Measurements from ENCODE around the gene NHLRC3. TPM values are rescaled to one million over a fixed set of nuclear protein-coding genes. Genes with fewer than 3 reads are reported as not detected.

The NHLRC3 gene
- total RNA-seq, 2 donors from 2014 or later, result 10.1 to 17.8 TPM

DNA sequence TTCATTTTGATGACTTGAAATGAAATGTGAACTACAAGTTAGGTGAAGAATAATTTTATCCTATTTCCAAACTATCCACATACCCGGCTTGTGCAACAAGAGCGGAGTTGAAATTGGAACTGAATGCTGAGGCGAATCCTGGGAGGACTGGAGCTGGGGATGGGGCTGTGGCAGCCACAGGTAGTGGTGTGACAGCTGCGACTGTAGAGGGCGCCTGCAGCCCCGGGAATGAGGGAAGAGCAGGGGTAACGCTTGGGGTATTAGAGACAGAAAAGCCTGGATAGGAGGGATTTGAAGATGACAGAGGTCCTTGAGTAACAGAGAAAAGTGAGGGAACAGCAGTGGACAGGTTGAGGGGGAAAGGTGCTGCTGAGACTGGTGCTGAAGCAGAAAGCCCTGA, 25.6 kb upstream of the NHLRC3 start:
- H3K36me3 ChIP-seq, result peaks cover 0 to 14% of the 10 kb centered on the region in 2 donors
- H3K27ac ChIP-seq, result no peak overlapping the region
- no peaks in the 10 kb centered on the region for H3K4me1 ChIP-seq (replicated peaks)
- no peak overlapping the region for H3K4me3 ChIP-seq
- H3K9me3 ChIP-seq, result no peaks in the 10 kb centered on the region
- TF ChIP-seq, protein P1, sequence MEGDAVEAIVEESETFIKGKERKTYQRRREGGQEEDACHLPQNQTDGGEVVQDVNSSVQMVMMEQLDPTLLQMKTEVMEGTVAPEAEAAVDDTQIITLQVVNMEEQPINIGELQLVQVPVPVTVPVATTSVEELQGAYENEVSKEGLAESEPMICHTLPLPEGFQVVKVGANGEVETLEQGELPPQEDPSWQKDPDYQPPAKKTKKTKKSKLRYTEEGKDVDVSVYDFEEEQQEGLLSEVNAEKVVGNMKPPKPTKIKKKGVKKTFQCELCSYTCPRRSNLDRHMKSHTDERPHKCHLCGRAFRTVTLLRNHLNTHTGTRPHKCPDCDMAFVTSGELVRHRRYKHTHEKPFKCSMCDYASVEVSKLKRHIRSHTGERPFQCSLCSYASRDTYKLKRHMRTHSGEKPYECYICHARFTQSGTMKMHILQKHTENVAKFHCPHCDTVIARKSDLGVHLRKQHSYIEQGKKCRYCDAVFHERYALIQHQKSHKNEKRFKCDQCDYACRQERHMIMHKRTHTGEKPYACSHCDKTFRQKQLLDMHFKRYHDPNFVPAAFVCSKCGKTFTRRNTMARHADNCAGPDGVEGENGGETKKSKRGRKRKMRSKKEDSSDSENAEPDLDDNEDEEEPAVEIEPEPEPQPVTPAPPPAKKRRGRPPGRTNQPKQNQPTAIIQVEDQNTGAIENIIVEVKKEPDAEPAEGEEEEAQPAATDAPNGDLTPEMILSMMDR (IDR thresholded peaks at IDR 0.05), result no peak
- TF ChIP-seq POLR2AphosphoS5 (IDR thresholded peaks at IDR 0.05), result no peak
- no peak for TF ChIP-seq POLR2A (IDR thresholded peaks at IDR 0.05)
- intact Hi-C loops (cut with DNase I), result no loop called here
- no peaks in the 10 kb centered on the region for H3K27me3 ChIP-seq (replicated peaks; ENCODE audit: insufficient read depth)
- 77% methylated on average over 7 of the region's 7 CpGs for WGBS
- no peak for DNase-seq (ENCODE audit: low spot score)

DNA sequence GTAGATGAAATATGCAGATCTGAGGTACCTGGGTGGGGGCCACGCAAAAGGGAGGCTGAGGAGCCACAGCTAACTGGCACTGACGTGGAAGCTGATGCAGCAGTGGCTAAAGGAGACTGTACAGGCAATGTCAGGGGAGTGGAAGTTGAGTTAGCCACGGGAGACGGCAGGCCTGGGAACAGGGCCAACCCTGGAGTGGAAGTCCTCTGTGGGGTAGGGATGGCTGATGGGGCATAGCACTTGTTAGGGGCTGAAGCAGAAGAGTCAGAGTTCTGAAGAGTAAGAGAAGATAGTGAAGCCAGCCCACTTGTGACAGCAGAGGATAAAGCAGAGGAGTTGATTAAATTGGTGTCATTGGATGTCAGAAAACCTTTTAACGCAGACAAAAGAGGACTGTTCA, 24.8 kb upstream of the NHLRC3 start:
- Histone ChIP-seq H3K36me3 (peaks cover 0 to 14% of the 10 kb centered on the region in 2 donors), H3K4me3 (no peak overlapping the region), H3K27me3 (replicated peaks; ENCODE audit: insufficient read depth) (no peaks in the 10 kb centered on the region), H3K27ac (no peak overlapping the region), H3K9me3 (no peaks in the 10 kb centered on the region), H3K4me1 (replicated peaks) (no peaks in the 10 kb centered on the region)
- DNase-seq (ENCODE audit: low spot score), result no peak
- TF ChIP-seq POLR2AphosphoS5 (IDR thresholded peaks at IDR 0.05), result no peak
- no peak for TF ChIP-seq POLR2A (IDR thresholded peaks at IDR 0.05)
- TF ChIP-seq, protein P1 (IDR thresholded peaks at IDR 0.05), result no peak
- WGBS, result 88% methylated on average over 5 of the region's 5 CpGs
- intact Hi-C loops (cut with DNase I), result no loop called here

DNA sequence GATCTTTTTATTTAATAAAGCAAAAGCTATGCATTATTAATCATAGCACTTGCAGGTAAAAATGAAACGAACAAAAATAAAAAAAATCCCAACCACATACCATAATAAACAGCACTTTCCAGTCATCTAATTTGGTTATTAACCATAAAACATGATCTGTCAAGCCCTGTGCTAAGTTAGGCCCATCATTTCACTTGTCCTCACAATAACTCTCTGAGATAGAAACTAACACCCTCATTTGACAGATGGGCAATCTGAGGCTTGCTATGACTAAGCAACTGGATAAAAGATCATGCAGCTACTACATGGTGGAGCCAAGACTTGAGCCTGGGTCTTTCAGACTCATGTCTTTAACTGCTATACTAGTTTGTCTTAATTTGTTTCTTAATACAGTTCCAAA, 22.2 kb upstream of the NHLRC3 start:
- 55% methylated on average over 1 of the region's 1 CpG for WGBS
- Histone ChIP-seq H3K4me1 (replicated peaks) (no peaks in the 10 kb centered on the region), H3K36me3 (peaks cover 0 to 13% of the 10 kb centered on the region in 2 donors), H3K27ac (no peak overlapping the region), H3K9me3 (no peaks in the 10 kb centered on the region), H3K4me3 (no peak overlapping the region), H3K27me3 (replicated peaks; ENCODE audit: insufficient read depth) (no peaks in the 10 kb centered on the region)
- TF ChIP-seq, protein P1 (IDR thresholded peaks at IDR 0.05), result no peak
- TF ChIP-seq POLR2AphosphoS5 (IDR thresholded peaks at IDR 0.05), result no peak
- TF ChIP-seq POLR2A (IDR thresholded peaks at IDR 0.05), result no peak
- DNase-seq (ENCODE audit: low spot score), result no peak
- intact Hi-C loops (cut with DNase I), result no loop called here

DNA sequence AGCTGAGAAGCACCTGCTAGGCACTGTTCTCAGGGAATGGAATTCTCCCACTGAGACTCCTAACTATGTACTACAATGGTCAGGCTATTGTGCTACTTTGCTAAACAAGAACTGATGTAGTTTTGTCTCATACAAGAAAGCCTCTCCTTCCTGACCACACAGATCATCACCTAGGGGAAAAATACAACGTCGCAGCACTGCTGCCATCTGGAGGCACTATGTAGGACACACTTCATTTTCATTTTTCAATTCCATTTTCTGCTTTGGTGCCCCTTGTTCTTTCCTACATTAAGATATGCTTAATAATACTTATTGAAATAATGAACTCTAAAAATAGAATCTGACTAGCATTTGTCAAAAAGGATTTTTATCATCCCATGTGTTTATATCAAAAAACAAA, 21.5 kb upstream of the NHLRC3 start:
- Histone ChIP-seq H3K36me3 (peaks cover 0 to 10% of the 10 kb centered on the region in 2 donors), H3K27ac (no peak overlapping the region), H3K4me3 (no peak overlapping the region), H3K27me3 (replicated peaks; ENCODE audit: insufficient read depth) (no peaks in the 10 kb centered on the region), H3K4me1 (replicated peaks) (no peaks in the 10 kb centered on the region), H3K9me3 (no peaks in the 10 kb centered on the region)
- 7% methylated on average over 2 of the region's 2 CpGs for WGBS
- DNase-seq (ENCODE audit: low spot score), result no peak
- intact Hi-C loops (cut with DNase I), result no loop called here
- TF ChIP-seq, protein P1 (IDR thresholded peaks at IDR 0.05), result peak in 3 of 4 experiments; percentile 15 to 38 (median 15)
- TF ChIP-seq POLR2AphosphoS5 (IDR thresholded peaks at IDR 0.05), result no peak

DNA sequence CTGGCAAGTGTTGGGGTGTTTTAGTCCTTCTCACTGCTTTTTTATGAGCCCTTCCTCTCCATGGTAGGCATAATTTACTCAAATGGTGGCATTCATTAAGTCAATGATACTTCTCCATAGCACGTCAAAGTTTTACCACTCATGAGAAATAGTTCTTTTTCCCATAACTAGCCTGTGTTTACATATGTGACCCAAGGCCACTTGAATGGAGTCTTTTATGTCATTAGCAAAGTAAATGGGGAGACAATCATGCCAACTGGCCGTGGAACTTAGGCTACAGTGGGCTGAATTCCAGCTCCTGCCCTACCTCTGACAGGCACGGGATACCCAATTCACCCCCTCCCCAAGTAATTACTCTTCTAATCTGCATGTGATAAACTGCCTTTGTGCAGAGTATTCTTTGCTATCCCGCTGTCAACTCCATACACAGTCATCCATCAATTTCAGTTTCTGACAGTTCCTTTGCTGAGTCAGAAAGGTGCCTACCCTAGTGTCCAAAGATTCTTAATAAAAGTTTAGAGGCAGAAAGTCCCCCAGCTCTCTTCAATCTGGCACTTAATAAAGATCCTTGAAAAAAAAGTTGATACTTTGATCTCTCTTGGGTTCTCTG, 17.3 kb upstream of the NHLRC3 start:
- Histone ChIP-seq H3K27me3 (replicated peaks; ENCODE audit: insufficient read depth) (no peaks in the 10 kb centered on the region), H3K9me3 (no peaks in the 10 kb centered on the region), H3K36me3 (no peaks in the 10 kb centered on the region), H3K4me3 (no peak overlapping the region), H3K4me1 (replicated peaks) (no peaks in the 10 kb centered on the region), H3K27ac (no peak overlapping the region)
- TF ChIP-seq POLR2A (IDR thresholded peaks at IDR 0.05), result no peak
- TF ChIP-seq POLR2AphosphoS5 (IDR thresholded peaks at IDR 0.05), result no peak
- TF ChIP-seq, protein P1 (IDR thresholded peaks at IDR 0.05), result no peak
- intact Hi-C loops (cut with DNase I), result no loop called here
- 69% methylated on average over 4 of the region's 4 CpGs for WGBS
- no peak for DNase-seq (ENCODE audit: low spot score)
